SK-N-SH (cell line): ENCODE data around the gene RARB. TPM values are rescaled to one million over a fixed set of nuclear protein-coding genes. Genes with fewer than 3 reads are reported as not detected.

Experiments used
- CTCF ChIA-PET: fragments of 300-600, 350-600 bp; formaldehyde crosslinking; extraction: SDS; loops from one replicate; lab custom pipeline; 2021; lab: Yijun Ruan, JAX
- POLR2A ChIA-PET: fragments of 350-600 bp; sonication (Branson Sonifier 250); formaldehyde crosslinking; extraction: SDS; loops from one replicate; lab custom pipeline; 2020; ENCODE audit warnings: antibody characterized with exemption, inconsistent platforms; lab: Yijun Ruan, JAX
- DNase-seq: peaks from one replicate; pipeline ENCODE4 v3.0.0; 2012
- H2AFZ ChIP-seq: fragments of 200-600 bp; sonication (generic); 2 replicates; pipeline ENCODE4 v1.8.1; 2016; ENCODE audit warnings: antibody characterized with exemption, mild to moderate bottlenecking, low read depth
- H3F3A ChIP-seq: fragments of 200-600 bp; sonication (generic); replicated peaks from 2 replicates; pipeline ENCODE3; 2016; ENCODE audit warnings: antibody characterized with exemption, mild to moderate bottlenecking; ENCODE audit not compliant: insufficient read depth
- H3K27ac ChIP-seq, 2 experiments: fragments of 200-500 bp in 1 of 2; fragments of 200-600 bp in 1 of 2; sonication (Bioruptor generic) in 1 of 2; sonication (generic), shearing (Covaris generic) in 1 of 2; 2 replicates each; pipeline versions ENCODE4 v1.5.1 to v1.6.1; 2014 to 2016; ENCODE audit warnings: low read depth in 2 of 2, inconsistent platforms in 1 of 2, low read length in 1 of 2, mild to moderate bottlenecking in 1 of 2, mixed read lengths in 1 of 2
- H3K27me3 ChIP-seq: fragments of 200-600 bp; sonication (generic), shearing (Covaris generic); 2 replicates; pipeline ENCODE4 v1.6.1; 2016; ENCODE audit warnings: mixed run types; ENCODE audit not compliant: insufficient read depth
- H3K36me3 ChIP-seq, 2 experiments: fragments of 200-500 bp in 1 of 2; fragments of 200-600 bp in 1 of 2; sonication (Bioruptor generic) in 1 of 2; sonication (generic) in 1 of 2; replicated peaks in 1 of 2; 2 replicates each; pipeline versions ENCODE3 to v1.5.1; 2014 to 2016; ENCODE audit warnings: low read length in 1 of 2, mild to moderate bottlenecking in 1 of 2; ENCODE audit not compliant: insufficient read depth in 2 of 2, control insufficient read depth in 1 of 2
- H3K4me1 ChIP-seq, 2 experiments: fragments of 200-500 bp in 1 of 2; fragments of 200-600 bp in 1 of 2; sonication (Bioruptor generic) in 1 of 2; sonication (generic), shearing (Covaris generic) in 1 of 2; 2 replicates each; pipeline versions ENCODE4 v1.5.1 to v1.6.1; 2014 to 2016; ENCODE audit warnings: low read depth in 1 of 2, low read length in 1 of 2, mixed run types in 1 of 2; ENCODE audit not compliant: insufficient read depth in 2 of 2, control insufficient read depth in 1 of 2
- H3K4me2 ChIP-seq: fragments of 200-600 bp; sonication (generic), shearing (Covaris generic); 2 replicates; pipeline ENCODE4 v1.6.1; 2017; ENCODE audit warnings: mixed run types
- H3K4me3 ChIP-seq, 2 experiments: fragments of 200-500 bp in 1 of 2; fragments of 200-600 bp in 1 of 2; sonication (Bioruptor generic) in 1 of 2; sonication (generic), shearing (Covaris generic) in 1 of 2; 2 replicates each; pipeline versions ENCODE4 v1.5.1 to v1.8.1; 2014 to 2016; ENCODE audit warnings: low read depth in 2 of 2, inconsistent platforms in 1 of 2, low read length in 1 of 2, mild to moderate bottlenecking in 1 of 2, mixed read lengths in 1 of 2, moderate library complexity in 1 of 2
- H3K79me2 ChIP-seq: fragments of 200-600 bp; sonication (generic); 2 replicates; pipeline ENCODE4 v1.8.1; 2017; ENCODE audit warnings: mild to moderate bottlenecking; ENCODE audit not compliant: insufficient read depth
- H3K9ac ChIP-seq: fragments of 200-600 bp; sonication (generic); 2 replicates; pipeline ENCODE4 v1.6.1; 2017; ENCODE audit warnings: mixed run types
- H3K9me2 ChIP-seq: fragments of 200-600 bp; sonication (generic); 2 replicates; pipeline ENCODE4 v1.6.1; 2017; ENCODE audit warnings: mixed run types
- H3K9me3 ChIP-seq: fragments of 200-600 bp; sonication (generic); 2 replicates; pipeline ENCODE4 v1.6.1; 2017; ENCODE audit warnings: mixed run types, mild to moderate bottlenecking, moderate library complexity
- H4K20me1 ChIP-seq: fragments of 200-600 bp; sonication (generic); 2 replicates; pipeline ENCODE4 v1.6.1; 2017; ENCODE audit warnings: mild to moderate bottlenecking, mixed run types; ENCODE audit not compliant: insufficient read depth
- CHD2 ChIP-seq: fragments of 150-350 bp; IDR thresholded peaks from 2 replicates; pipeline ENCODE4 v1.6.1; 2018; ENCODE audit warnings: low read length; ENCODE audit not compliant: partially characterized antibody
- EZH2phosphoT487 ChIP-seq: fragments of 200-600 bp; sonication (generic); IDR thresholded peaks from 2 replicates; pipeline ENCODE4 v1.6.1; 2017; ENCODE audit warnings: low read depth, mixed run types, mild to moderate bottlenecking, antibody characterized with exemption, moderate library complexity, borderline replicate concordance
- FOSL2 ChIP-seq: IDR thresholded peaks from 2 replicates; pipeline ENCODE4 v1.4.0; 2012; ENCODE audit warnings: low read depth, mild to moderate bottlenecking, moderate library complexity, borderline replicate concordance
- GABPA ChIP-seq: IDR thresholded peaks from 2 replicates; pipeline ENCODE4 v1.4.0; 2012; ENCODE audit warnings: low read depth, mild to moderate bottlenecking
- IRF3 ChIP-seq: fragments of 150-350 bp; IDR thresholded peaks from 2 replicates; pipeline ENCODE4 v1.6.1; 2016; ENCODE audit warnings: mild to moderate bottlenecking, low read depth, low read length
- MEF2A ChIP-seq: IDR thresholded peaks from 2 replicates; pipeline ENCODE4 v1.4.0; 2012; ENCODE audit warnings: low read depth, borderline replicate concordance
- NRF1 ChIP-seq: IDR thresholded peaks from 2 replicates; pipeline ENCODE4 v1.6.1; 2012; ENCODE audit warnings: low read depth, mild to moderate bottlenecking, low read length
- RFX5 ChIP-seq: IDR thresholded peaks from 2 replicates; pipeline ENCODE4 v1.6.1; 2012; ENCODE audit warnings: mild to moderate bottlenecking, improper control_type of control experiment, low read length
- SIN3A ChIP-seq: IDR thresholded peaks from 2 replicates; pipeline ENCODE4 v1.6.1; 2012; ENCODE audit warnings: low read depth, mild to moderate bottlenecking, low read length, moderate library complexity, borderline replicate concordance
- TAF1 ChIP-seq: IDR thresholded peaks from 2 replicates; pipeline ENCODE4 v1.6.1; 2012; ENCODE audit warnings: low read depth, mild to moderate bottlenecking, low read length, moderate library complexity, borderline replicate concordance
- TEAD4 ChIP-seq: IDR thresholded peaks from 2 replicates; pipeline ENCODE4 v1.4.0; 2012; ENCODE audit warnings: mild to moderate bottlenecking, borderline replicate concordance; ENCODE audit not compliant: insufficient read depth
- WGBS: methylation state at CpG from one replicate; pipeline ENCODE4 v1.1.6; 2017; ENCODE audit warnings: low lambda C conversion rate; 5-methylcytosine and 5-hydroxymethylcytosine counted together
- polyA plus RNA-seq, 3 experiments: library from polyadenylated mRNA; depleted of rRNA; stranded (reverse); fragments of >200 nt; gene quantifications; 2 replicates each; pipeline ENCODE4 v1.2.3, GENCODE V29; 2012
- TF ChIP-seq, protein P1 (sequence below): IDR thresholded peaks from 2 replicates; pipeline ENCODE4 v1.4.0; 2012; ENCODE audit warnings: low read depth
- TF ChIP-seq, protein P2 (sequence below): IDR thresholded peaks from 2 replicates; pipeline ENCODE4 v1.4.0; 2012; ENCODE audit warnings: low read depth, borderline replicate concordance

The RARB gene
- polyA plus RNA-seq, 1 of the 3 experiments (the other 2 are of a cell fraction): 10.7 TPM

- peaks cover 2% of the 10 kb centered on the region; the same call in 1 of the 2 replicates for H3K79me2 ChIP-seq
- H2AFZ ChIP-seq: no peak overlapping the region
- peaks cover 9 to 15% of the 10 kb centered on the region in 2 experiments; a peak in 2 of 4 replicates for H3K4me1 ChIP-seq
- H3K9me3 ChIP-seq: no peaks in the 10 kb centered on the region
- no peak for DNase-seq
- no peaks in the 10 kb centered on the region for H3K9me2 ChIP-seq
- peaks cover 19% of the 10 kb centered on the region for H3F3A ChIP-seq
- CTCF ChIA-PET: interaction anchor here (1.4 to 2.3 kb wide), 2 partner anchors 12 to 14 kb away, joined by 5 to 9 read pairs; no protein-coding TSS in a partner anchor
- no peaks in the 10 kb centered on the region for H3K36me3 ChIP-seq
- H3K27ac ChIP-seq: peak overlapping the region in 1 of 2 experiments; percentile 93; a peak in 1 of 4 replicates
- H3K9ac ChIP-seq: no peak overlapping the region; the same call in 1 of the 2 replicates
- WGBS: 85% methylated on average over 5 of the region's 8 CpGs
- H4K20me1 ChIP-seq: no peaks in the 10 kb centered on the region
- TF ChIP-seq GABPA: no peak
- POLR2A ChIA-PET: no interaction called here
- H3K4me3 ChIP-seq: no peak overlapping the region
- no peaks in the 10 kb centered on the region for H3K27me3 ChIP-seq
- H3K4me2 ChIP-seq: no peak overlapping the region
These were observed 152.5 kb downstream of the RARB start for GRCh38 chr3:25580534-25580933.

DNA sequence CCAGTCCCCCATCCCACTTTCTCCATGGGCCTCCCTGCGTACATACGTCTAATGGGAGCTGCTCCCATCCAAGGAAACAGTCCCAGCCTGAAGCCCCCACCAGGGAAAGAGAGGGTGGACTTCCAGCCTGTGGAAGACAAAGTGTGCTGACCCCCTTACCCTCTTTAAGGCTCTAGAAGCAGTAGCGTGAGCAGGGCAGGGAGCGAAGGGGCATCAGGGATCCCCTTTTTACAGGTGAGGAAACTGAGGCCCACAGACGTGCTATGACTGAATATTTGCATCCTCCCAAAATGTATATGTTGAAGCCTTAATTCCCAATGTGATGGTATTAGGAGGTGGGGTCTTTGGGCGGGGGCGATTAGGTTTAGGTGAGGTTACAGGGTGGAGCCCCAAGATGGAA, 153.3 kb downstream of the RARB start:
- peaks cover 9 to 15% of the 10 kb centered on the region in 2 experiments; a peak in 2 of 4 replicates for H3K4me1 ChIP-seq
- no peaks in the 10 kb centered on the region for H3K36me3 ChIP-seq
- no peak for DNase-seq
- H3K27me3 ChIP-seq: no peaks in the 10 kb centered on the region
- H3K79me2 ChIP-seq: no peaks in the 10 kb centered on the region; the same call in 1 of the 2 replicates
- no peak overlapping the region for H3K4me2 ChIP-seq
- H3K9ac ChIP-seq: peak overlapping the region; percentile 64; the same call in 1 of the 2 replicates
- WGBS: 98% methylated on average over 5 of the region's 7 CpGs
- peaks cover 19% of the 10 kb centered on the region for H3F3A ChIP-seq
- CTCF ChIA-PET: interaction anchor here (1.2 to 1.6 kb wide), 4 partner anchors 12 to 901 kb away, joined by 3 to 6 read pairs (median 5); no protein-coding TSS in a partner anchor
- no peak overlapping the region for H2AFZ ChIP-seq
- no peak overlapping the region for H3K4me3 ChIP-seq
- POLR2A ChIA-PET: no interaction called here
- H3K9me2 ChIP-seq: no peaks in the 10 kb centered on the region
- H3K9me3 ChIP-seq: no peaks in the 10 kb centered on the region
- no peaks in the 10 kb centered on the region for H4K20me1 ChIP-seq
- no peak for TF ChIP-seq RFX5
- no peak for TF ChIP-seq FOSL2
- no peak for TF ChIP-seq SIN3A
- no peak for TF ChIP-seq NRF1
- TF ChIP-seq MEF2A: no peak
- TF ChIP-seq, protein P1, sequence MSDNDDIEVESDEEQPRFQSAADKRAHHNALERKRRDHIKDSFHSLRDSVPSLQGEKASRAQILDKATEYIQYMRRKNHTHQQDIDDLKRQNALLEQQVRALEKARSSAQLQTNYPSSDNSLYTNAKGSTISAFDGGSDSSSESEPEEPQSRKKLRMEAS: no peak
- no peak for TF ChIP-seq IRF3
- no peak for TF ChIP-seq CHD2
- TF ChIP-seq TEAD4: no peak
- TF ChIP-seq, protein P2, sequence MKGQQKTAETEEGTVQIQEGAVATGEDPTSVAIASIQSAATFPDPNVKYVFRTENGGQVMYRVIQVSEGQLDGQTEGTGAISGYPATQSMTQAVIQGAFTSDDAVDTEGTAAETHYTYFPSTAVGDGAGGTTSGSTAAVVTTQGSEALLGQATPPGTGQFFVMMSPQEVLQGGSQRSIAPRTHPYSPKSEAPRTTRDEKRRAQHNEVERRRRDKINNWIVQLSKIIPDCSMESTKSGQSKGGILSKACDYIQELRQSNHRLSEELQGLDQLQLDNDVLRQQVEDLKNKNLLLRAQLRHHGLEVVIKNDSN: no peak
- TF ChIP-seq TAF1: no peak
- TF ChIP-seq EZH2phosphoT487: no peak
- H3K27ac ChIP-seq: peak overlapping the region in 1 of 2 experiments; percentile 93; a peak in 2 of 4 replicates
